HFF-Myc (cell line): ENCODE data around the gene TRPT1.

ENCODE experiments used
- DNase-seq: peaks from one replicate; pipeline ENCODE4 v3.0.0-alpha.2; 2011; ENCODE audit warnings: low read depth; ENCODE audit errors: extremely low read depth
- H3K4me3 ChIP-seq: replicated peaks from 2 replicates; pipeline ENCODE4 v1.5.1; 2011; ENCODE audit warnings: low read depth, mild to moderate bottlenecking, control low read depth, low read length
- TF ChIP-seq, protein P1 (sequence below): IDR thresholded peaks from 2 replicates; pipeline ENCODE4 v1.5.1; 2012; ENCODE audit warnings: mild to moderate bottlenecking, low read depth, low read length, control low read depth; ENCODE audit errors: missing control alignments

TRPT1 gene

DNA sequence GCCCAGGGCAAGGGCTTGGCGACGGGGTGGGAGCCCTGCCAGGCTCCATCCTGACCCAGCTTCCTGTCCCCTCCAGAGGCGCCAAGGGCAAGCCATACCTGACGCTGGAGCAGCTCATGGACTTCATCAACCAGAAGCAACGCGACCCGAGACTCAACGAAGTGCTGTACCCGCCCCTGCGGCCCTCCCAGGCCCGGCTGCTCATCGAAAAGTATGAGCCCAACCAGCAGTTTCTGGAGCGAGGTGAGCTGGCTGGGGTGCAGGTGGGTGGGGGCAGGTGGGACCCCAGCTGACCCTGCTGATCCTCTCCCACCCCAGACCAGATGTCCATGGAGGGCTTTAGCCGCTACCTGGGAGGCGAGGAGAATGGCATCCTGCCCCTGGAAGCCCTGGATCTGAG, 30.3 kb upstream of the TRPT1 start:
- no peak overlapping the region for H3K4me3 ChIP-seq
- DNase-seq = no peak
- TF ChIP-seq, protein P1, sequence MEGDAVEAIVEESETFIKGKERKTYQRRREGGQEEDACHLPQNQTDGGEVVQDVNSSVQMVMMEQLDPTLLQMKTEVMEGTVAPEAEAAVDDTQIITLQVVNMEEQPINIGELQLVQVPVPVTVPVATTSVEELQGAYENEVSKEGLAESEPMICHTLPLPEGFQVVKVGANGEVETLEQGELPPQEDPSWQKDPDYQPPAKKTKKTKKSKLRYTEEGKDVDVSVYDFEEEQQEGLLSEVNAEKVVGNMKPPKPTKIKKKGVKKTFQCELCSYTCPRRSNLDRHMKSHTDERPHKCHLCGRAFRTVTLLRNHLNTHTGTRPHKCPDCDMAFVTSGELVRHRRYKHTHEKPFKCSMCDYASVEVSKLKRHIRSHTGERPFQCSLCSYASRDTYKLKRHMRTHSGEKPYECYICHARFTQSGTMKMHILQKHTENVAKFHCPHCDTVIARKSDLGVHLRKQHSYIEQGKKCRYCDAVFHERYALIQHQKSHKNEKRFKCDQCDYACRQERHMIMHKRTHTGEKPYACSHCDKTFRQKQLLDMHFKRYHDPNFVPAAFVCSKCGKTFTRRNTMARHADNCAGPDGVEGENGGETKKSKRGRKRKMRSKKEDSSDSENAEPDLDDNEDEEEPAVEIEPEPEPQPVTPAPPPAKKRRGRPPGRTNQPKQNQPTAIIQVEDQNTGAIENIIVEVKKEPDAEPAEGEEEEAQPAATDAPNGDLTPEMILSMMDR = no peak

DNA sequence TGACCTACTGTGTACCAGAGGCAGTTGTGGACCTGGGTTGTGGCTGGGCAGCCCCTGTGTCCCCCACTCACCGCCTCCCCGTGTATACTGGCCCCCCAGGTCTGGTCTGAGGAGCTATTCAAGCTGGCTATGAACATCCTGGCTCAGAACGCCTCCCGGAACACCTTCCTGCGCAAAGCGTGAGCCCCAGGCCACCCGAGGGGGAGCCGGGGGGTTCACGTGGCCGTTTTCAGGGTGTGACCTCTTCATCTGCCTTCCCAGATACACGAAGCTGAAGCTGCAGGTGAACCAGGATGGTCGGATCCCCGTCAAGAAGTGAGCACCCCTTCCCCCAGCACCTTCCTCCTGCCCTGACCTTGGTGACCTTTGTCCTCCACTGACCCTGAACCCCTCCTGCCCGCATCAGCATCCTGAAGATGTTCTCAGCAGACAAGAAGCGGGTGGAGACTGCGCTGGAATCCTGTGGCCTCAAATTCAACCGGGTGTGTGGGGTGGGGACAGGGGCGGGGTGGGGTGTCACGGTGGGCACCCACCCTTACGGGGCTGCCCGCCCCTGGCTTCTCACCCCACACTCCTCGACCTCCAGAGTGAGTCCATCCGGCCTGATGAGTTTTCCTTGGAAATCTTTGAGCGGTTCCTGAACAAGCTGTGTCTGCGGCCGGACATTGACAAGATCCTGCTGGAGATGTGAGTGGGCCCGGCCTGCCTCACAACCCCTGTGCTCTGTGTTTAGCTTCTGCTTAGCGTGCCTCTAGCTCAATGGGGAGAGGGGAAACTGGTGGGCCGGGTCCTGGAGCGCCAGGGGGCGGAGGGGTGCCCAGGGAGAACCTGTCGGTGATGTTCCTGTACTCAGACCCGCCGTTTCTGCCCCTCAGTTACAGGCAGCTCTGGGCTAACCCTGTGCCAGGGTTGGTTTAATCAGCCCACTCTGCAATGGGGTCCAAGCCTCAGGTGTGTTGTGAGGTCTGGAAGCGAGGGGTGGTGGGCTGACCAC, 29.4 kb upstream of the TRPT1 start:
- no peak for DNase-seq
- no peak overlapping the region for H3K4me3 ChIP-seq
- TF ChIP-seq, protein P1 = no peak

GRCh38 chr11:64254326-64254725, 28.3 kb upstream of the TRPT1 start:
- H3K4me3 ChIP-seq = no peak overlapping the region
- TF ChIP-seq, protein P1 = no peak
- no peak for DNase-seq

DNA sequence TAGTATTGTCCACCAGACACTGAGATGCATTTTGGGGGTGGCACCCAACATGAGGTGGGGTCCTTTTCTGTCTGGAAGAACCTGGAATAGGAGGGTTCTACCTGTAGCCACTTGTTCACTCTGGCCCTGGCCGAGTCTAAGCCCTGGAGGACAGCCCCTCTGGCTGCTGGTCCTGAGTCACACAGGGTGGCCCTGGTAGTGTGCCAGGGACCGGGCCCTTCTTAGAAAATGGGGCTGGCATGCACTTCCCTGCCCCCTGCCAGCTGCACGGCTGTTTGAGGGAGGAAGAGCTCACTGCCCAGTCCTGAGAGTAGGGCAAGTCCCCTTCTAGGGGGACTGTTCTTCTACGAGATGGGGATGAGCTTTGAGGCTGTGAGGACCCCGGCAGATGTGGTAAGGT, 27.5 kb upstream of the TRPT1 start:
- no peak overlapping the region for H3K4me3 ChIP-seq
- DNase-seq = no peak
- TF ChIP-seq, protein P1 = no peak

DNA sequence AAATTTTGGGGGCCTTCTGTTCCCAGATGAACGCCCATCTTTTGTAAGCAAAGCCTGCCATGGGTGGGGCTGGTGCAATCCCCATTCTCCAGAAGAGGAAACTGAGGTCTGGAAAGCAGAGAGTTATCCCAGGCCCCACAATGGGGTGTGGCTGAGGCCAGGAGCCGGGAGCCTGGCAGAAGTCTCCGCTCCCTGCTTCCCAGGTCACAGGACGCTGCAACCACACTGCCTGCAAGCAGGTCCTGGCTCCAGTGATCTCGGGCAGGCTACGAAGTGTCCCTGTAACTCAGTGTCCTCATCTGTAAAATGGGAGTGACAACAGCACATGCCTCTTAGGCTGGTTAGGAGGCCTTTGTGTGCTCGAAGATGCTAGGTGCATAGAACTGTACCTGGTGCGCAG, 27.1 kb upstream of the TRPT1 start:
- peak overlapping the region; percentile 84 for H3K4me3 ChIP-seq
- TF ChIP-seq, protein P1 = no peak
- no peak for DNase-seq

DNA sequence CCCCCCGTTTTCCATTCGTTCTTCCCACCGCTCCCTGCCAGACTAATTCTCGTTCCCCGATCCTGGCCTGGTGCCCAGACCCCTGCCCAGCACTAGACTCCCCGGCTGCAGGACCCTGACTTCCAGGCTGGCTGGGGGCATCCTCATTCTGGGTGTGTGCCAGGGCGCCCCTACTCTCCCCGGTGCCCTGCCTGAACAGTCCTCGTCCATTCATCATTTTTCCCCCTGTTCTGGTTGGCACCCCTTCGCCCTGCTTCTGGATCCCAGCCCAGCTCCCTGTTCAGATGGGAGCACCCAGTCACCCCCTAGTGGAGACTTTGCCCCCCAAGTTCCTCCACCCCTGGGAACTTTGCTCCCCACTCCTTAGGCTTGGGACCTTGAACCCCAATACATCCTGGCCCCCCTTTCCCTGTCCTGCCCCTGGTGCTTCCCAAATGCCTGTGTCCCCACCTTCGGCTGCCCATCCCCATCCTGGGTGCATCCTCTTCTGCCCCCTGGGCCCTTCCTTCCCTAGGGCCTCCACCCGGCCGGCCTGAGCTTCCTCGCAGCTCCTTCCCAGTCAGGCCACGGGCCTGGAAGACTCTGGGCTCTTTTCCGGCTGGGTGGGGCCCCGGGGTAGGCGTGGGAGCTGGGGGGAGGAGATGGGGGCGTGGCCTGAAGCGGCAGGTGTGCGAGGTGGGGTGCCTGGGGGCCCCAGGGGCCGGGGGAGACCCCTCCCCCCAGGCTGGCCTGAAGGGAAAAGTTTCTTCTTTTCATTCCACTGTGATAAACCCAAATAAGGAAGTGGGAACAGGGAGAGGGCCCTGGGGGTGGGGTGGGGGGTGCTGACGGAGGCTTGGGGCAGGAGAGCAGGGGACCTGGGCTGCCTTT, 26.3 kb upstream of the TRPT1 start:
- no peak for DNase-seq
- TF ChIP-seq, protein P1 = peak; percentile 58
- peak overlapping the region; percentile 84 for H3K4me3 ChIP-seq
